CD8-positive, alpha-beta memory T cell (primary cell): ENCODE results near the gene MALRD1. TPM values are rescaled to one million over a fixed set of nuclear protein-coding genes. Genes with fewer than 3 reads are reported as not detected.

Source experiments
- CTCF ChIA-PET: fragments of 350-600 bp; sonication (Branson Sonifier 250); formaldehyde crosslinking; loops from one replicate; lab custom pipeline; 2021; ENCODE audit warnings: antibody characterized with exemption; lab: Charles Lee
- POLR2A ChIA-PET: fragments of 350-600 bp; sonication (Branson Sonifier 250); formaldehyde crosslinking; loops from one replicate; lab custom pipeline; 2021; ENCODE audit warnings: antibody characterized with exemption; lab: Charles Lee
- DNase-seq, 5 donors: peaks; one replicate each; pipeline versions ENCODE4 v3.0.0 to v3.0.0-alpha.2; 2020 to 2022; ENCODE audit warnings: mixed read lengths in 1 of 5
- H3K27ac ChIP-seq: one replicate; pipeline ENCODE4 v1.7.0; 2013; ENCODE audit warnings: low read depth, mild to moderate bottlenecking, low read length, moderate library complexity
- H3K27me3 ChIP-seq: 2 replicates; pipeline ENCODE4 v1.7.0; 2013; ENCODE audit warnings: low read length, mild to moderate bottlenecking; ENCODE audit not compliant: insufficient read depth, poor library complexity, severe bottlenecking
- H3K36me3 ChIP-seq: 2 replicates; pipeline ENCODE4 v1.7.0; 2013; ENCODE audit warnings: mild to moderate bottlenecking, low read length, moderate library complexity; ENCODE audit not compliant: insufficient read depth
- H3K4me1 ChIP-seq: 2 replicates; pipeline ENCODE4 v1.7.0; 2013; ENCODE audit warnings: mild to moderate bottlenecking, low read length, moderate library complexity; ENCODE audit not compliant: insufficient read depth
- H3K4me3 ChIP-seq: 2 replicates; pipeline ENCODE4 v1.7.0; 2013; ENCODE audit warnings: mild to moderate bottlenecking, low read length
- H3K9me3 ChIP-seq: 2 replicates; pipeline ENCODE4 v1.7.0; 2013; ENCODE audit warnings: mild to moderate bottlenecking, low read length
- H3K27ac Mint-ChIP-seq, 8 donors: one replicate each; pipeline ENCODE4 v1.8.0; 2020 to 2021; ENCODE audit warnings: mixed read lengths in 8 of 8, mild to moderate bottlenecking in 6 of 8, inconsistent platforms in 3 of 8, moderate library complexity in 3 of 8
- H3K27me3 Mint-ChIP-seq, 2 donors: one replicate each; pipeline ENCODE4 v1.8.0; 2020 to 2021; ENCODE audit warnings: mixed read lengths in 2 of 2, mild to moderate bottlenecking in 1 of 2, moderate library complexity in 1 of 2
- H3K36me3 Mint-ChIP-seq, 3 donors: one replicate each; pipeline ENCODE4 v1.8.0; 2020 to 2021; ENCODE audit warnings: mixed read lengths in 3 of 3, inconsistent platforms in 1 of 3, mild to moderate bottlenecking in 1 of 3
- H3K4me1 Mint-ChIP-seq, 3 donors: one replicate each; pipeline ENCODE4 v1.8.0; 2020 to 2021; ENCODE audit warnings: mixed read lengths in 3 of 3, inconsistent platforms in 1 of 3, mild to moderate bottlenecking in 1 of 3
- H3K4me3 Mint-ChIP-seq, 7 donors: one replicate each; pipeline ENCODE4 v1.8.0; 2020 to 2021; ENCODE audit warnings: mixed read lengths in 7 of 7, mild to moderate bottlenecking in 6 of 7, moderate library complexity in 4 of 7, inconsistent platforms in 2 of 7
- H3K9me3 Mint-ChIP-seq, 5 donors: one replicate each; pipeline ENCODE4 v1.8.0; 2020 to 2022; ENCODE audit warnings: mixed read lengths in 5 of 5, mild to moderate bottlenecking in 3 of 5, moderate library complexity in 2 of 5, inconsistent platforms in 1 of 5
- polyA plus RNA-seq: library from polyadenylated mRNA; unstranded; fragments of 300-500 nt; fragmentation: Illumina TruSeq; gene quantifications from one replicate; pipeline ENCODE4 v1.2.3, GENCODE V29; 2021
- total RNA-seq, 2 experiments: library from RNA; stranded (reverse); gene quantifications; one replicate each; pipeline ENCODE4 v1.2.3, GENCODE V29; 2021

The MALRD1 gene
- total and polyA plus RNA-seq, 3 experiments from 2014 or later = not detected

DNA sequence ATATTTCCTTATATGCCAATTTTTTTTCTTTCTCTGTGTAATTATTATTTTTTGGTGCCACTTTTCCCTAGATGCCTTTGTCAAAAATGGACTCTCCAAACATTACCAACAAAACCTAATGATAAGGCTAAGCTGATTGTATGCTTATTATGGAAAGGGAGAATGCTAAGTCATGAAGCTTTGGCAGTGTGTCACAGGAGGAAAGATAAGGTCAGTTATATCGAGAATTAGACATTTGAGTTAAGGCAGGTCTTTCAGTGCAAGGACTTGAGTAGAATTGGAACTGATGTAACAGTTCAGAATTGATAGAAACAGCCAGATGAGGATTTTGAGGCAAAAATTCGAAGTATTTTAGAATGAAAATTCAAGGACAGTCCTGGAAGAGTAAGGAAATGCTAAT lies 16.8 kb upstream of the MALRD1 start:
- POLR2A ChIA-PET = no interaction called here
- H3K9me3 Mint-ChIP-seq = peaks cover 0 to 4% (median 0%) of the 10 kb centered on the region in 5 donors
- Histone ChIP-seq H3K27me3 (no peaks in the 10 kb centered on the region), H3K27ac (no peak overlapping the region), H3K4me1 (no peaks in the 10 kb centered on the region), H3K9me3 (no peaks in the 10 kb centered on the region), H3K36me3 (no peaks in the 10 kb centered on the region), H3K4me3 (no peak overlapping the region)
- CTCF ChIA-PET = no interaction called here
- H3K4me1 Mint-ChIP-seq = no peaks in the 10 kb centered on the region
- no peak for DNase-seq
- H3K4me3 Mint-ChIP-seq = no peak overlapping the region
- peaks cover 0 to 1% of the 10 kb centered on the region in 2 donors for H3K27me3 Mint-ChIP-seq
- H3K36me3 Mint-ChIP-seq = no peaks in the 10 kb centered on the region
- H3K27ac Mint-ChIP-seq = no peak overlapping the region

DNA sequence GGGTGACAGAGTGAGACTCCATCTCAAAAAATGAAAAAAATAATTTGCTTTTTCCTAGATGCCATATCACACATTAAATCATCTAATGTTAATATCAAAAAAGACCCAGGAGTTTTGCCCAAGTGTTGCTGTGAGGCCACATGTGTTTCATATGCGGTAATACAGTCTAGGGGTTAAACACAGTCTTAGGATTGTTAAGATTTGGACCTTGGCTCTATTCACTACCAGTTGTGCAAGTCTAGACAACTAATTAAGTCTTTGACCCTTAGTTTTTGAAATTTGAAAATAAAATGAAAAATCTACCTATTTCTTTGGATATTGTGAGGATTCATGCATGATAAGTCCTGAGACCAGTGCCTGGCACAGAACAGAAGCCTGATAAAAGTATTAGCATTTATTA lies 14.9 kb upstream of the MALRD1 start:
- Histone ChIP-seq H3K36me3 (no peaks in the 10 kb centered on the region), H3K27me3 (no peaks in the 10 kb centered on the region), H3K27ac (no peak overlapping the region), H3K9me3 (no peaks in the 10 kb centered on the region), H3K4me3 (no peak overlapping the region), H3K4me1 (no peaks in the 10 kb centered on the region)
- H3K9me3 Mint-ChIP-seq = peaks cover 0 to 4% (median 2%) of the 10 kb centered on the region in 5 donors
- CTCF ChIA-PET = no interaction called here
- H3K27me3 Mint-ChIP-seq = peaks cover 0 to 1% of the 10 kb centered on the region in 2 donors
- no peak for DNase-seq
- no peak overlapping the region for H3K4me3 Mint-ChIP-seq
- H3K36me3 Mint-ChIP-seq = no peaks in the 10 kb centered on the region
- no peaks in the 10 kb centered on the region for H3K4me1 Mint-ChIP-seq
- H3K27ac Mint-ChIP-seq = no peak overlapping the region
- POLR2A ChIA-PET = no interaction called here

DNA sequence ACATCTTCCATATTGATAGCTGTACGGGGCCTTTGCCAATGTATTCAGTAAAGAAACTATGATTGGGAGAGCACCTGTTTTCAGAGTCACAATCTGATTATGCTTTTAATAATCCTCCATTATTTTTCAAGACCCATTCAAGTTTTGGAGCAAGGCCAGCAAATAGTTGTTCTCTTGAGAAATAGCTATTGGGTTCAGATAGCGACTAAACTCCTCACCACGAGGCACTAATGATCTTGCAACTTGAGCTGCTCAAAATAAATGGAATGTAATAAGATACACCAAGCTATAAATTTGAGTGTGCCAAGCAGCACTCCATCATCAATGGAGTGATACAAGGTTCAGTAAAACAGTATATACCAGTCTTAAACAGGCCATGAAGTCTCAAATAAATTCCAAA lies 7.4 kb upstream of the MALRD1 start:
- H3K27ac ChIP-seq = no peak overlapping the region
- H3K4me1 Mint-ChIP-seq = no peaks in the 10 kb centered on the region
- no peak overlapping the region for H3K4me3 Mint-ChIP-seq
- no peak for DNase-seq
- ChIA-PET POLR2A (no interaction called here), CTCF (no interaction called here)
- no peak overlapping the region for H3K27ac Mint-ChIP-seq
- H3K9me3 Mint-ChIP-seq = peaks cover 0 to 10% (median 2%) of the 10 kb centered on the region in 5 donors
- H3K27me3 ChIP-seq = no peaks in the 10 kb centered on the region
- H3K36me3 ChIP-seq = no peaks in the 10 kb centered on the region
- no peak overlapping the region for H3K4me3 ChIP-seq
- no peaks in the 10 kb centered on the region for H3K9me3 ChIP-seq
- H3K27me3 Mint-ChIP-seq = no peaks in the 10 kb centered on the region
- no peaks in the 10 kb centered on the region for H3K4me1 ChIP-seq
- H3K36me3 Mint-ChIP-seq = no peaks in the 10 kb centered on the region

DNA sequence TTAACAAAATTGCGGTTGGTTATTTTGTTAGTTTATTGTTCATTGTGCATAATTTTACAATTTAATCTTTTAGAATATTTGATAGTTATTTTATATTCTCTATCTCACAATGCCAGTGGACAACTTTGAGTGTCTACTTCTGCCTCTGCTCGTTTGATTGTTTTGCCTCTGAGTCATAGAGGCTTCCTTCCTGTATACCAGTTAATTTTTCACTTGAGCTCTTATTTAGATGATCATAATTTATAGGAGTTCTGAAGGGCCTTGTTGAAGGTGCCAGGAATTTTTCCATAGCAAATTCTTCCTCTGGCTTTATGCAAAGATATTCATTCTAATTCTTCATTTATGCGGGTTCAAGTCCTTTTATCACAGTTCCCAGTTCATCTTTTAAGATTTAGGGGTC lies 5.2 kb upstream of the MALRD1 start:
- H3K4me3 ChIP-seq = no peak overlapping the region
- no peaks in the 10 kb centered on the region for H3K36me3 ChIP-seq
- Mint-ChIP-seq H3K36me3 (no peaks in the 10 kb centered on the region), H3K9me3 (peaks cover 0 to 14% (median 2%) of the 10 kb centered on the region in 5 donors), H3K27ac (no peak overlapping the region), H3K27me3 (no peaks in the 10 kb centered on the region), H3K4me1 (no peaks in the 10 kb centered on the region), H3K4me3 (no peak overlapping the region)
- no peak overlapping the region for H3K27ac ChIP-seq
- H3K27me3 ChIP-seq = no peaks in the 10 kb centered on the region
- no peaks in the 10 kb centered on the region for H3K4me1 ChIP-seq
- no peaks in the 10 kb centered on the region for H3K9me3 ChIP-seq
- ChIA-PET POLR2A (no interaction called here), CTCF (no interaction called here)
- no peak for DNase-seq

DNA sequence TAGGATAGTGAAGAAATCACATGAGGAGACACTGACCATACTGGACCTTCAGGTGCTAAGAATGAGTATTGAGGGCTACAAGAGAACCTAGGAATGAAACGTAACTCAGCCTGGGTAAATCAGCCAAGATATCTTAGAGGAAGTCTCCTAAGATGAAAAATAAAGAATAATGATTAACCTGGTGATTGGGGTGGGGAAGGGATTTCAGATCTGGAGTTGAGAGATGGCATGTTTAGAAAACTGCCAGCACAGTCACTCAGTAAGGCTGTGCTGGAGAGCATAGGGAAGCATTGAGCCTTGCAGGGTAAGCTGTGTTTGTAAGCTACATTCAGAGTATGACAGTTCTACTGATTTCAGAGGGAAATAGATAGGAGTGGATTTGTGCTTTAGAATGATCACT lies 1.9 kb upstream of the MALRD1 start:
- CTCF ChIA-PET = no interaction called here
- H3K9me3 ChIP-seq = no peaks in the 10 kb centered on the region
- no peak overlapping the region for H3K4me3 ChIP-seq
- no peak overlapping the region for H3K27ac ChIP-seq
- no peaks in the 10 kb centered on the region for H3K27me3 Mint-ChIP-seq
- no peaks in the 10 kb centered on the region for H3K36me3 ChIP-seq
- no peak overlapping the region for H3K4me3 Mint-ChIP-seq
- no peak for DNase-seq
- peaks cover 0 to 16% (median 2%) of the 10 kb centered on the region in 5 donors for H3K9me3 Mint-ChIP-seq
- H3K36me3 Mint-ChIP-seq = no peaks in the 10 kb centered on the region
- no peak overlapping the region for H3K27ac Mint-ChIP-seq
- POLR2A ChIA-PET = no interaction called here
- no peaks in the 10 kb centered on the region for H3K4me1 ChIP-seq
- H3K27me3 ChIP-seq = no peaks in the 10 kb centered on the region
- no peaks in the 10 kb centered on the region for H3K4me1 Mint-ChIP-seq

DNA sequence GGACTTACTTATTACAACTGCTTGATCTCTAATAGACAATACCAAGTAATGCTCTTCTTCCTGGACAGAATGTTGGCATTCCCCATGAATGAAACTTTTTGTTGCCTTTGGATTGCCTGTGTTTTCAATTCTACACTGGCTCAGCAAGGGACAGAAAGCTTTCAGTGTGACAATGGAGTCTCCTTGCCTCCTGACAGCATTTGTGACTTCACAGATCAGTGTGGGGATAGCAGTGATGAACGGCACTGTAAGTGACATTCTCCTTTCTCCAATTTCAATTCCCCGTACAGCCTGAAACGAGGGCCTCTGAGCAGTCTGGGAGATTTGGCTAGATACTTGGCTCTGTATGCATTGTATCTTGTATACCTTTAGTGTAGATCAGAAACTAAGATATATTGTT lies 290 bp downstream of the MALRD1 start:
- no peaks in the 10 kb centered on the region for H3K9me3 ChIP-seq
- no peaks in the 10 kb centered on the region for H3K27me3 ChIP-seq
- H3K27ac Mint-ChIP-seq = no peak overlapping the region
- no peak overlapping the region for H3K4me3 ChIP-seq
- no peak overlapping the region for H3K27ac ChIP-seq
- no peaks in the 10 kb centered on the region for H3K36me3 Mint-ChIP-seq
- no peaks in the 10 kb centered on the region for H3K4me1 Mint-ChIP-seq
- DNase-seq = no peak
- ChIA-PET CTCF (no interaction called here), POLR2A (no interaction called here)
- no peaks in the 10 kb centered on the region for H3K36me3 ChIP-seq
- H3K9me3 Mint-ChIP-seq = peaks cover 0 to 24% (median 4%) of the 10 kb centered on the region in 5 donors
- no peaks in the 10 kb centered on the region for H3K4me1 ChIP-seq
- H3K27me3 Mint-ChIP-seq = no peaks in the 10 kb centered on the region
- no peak overlapping the region for H3K4me3 Mint-ChIP-seq

DNA sequence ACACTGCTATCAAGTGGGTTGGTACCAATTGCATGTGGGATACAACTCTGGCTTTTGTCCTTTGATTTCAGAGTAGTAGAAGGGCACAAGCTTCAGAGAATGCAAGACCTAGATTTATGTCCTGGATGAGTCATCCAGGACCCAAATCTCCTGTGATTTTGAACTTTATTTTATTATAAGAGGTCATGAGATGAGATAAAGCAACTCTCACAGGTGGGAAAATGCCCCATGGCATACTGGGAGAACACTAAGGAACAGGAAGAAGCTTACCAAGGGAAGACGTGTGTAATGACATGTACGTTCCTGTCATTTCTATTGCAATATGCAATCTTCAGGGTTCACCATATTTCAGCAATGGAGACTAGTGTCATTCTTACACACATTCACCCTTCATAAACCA lies 966 bp downstream of the MALRD1 start:
- Mint-ChIP-seq H3K4me3 (no peak overlapping the region), H3K9me3 (peaks cover 0 to 24% (median 4%) of the 10 kb centered on the region in 5 donors), H3K4me1 (no peaks in the 10 kb centered on the region), H3K36me3 (no peaks in the 10 kb centered on the region), H3K27ac (no peak overlapping the region), H3K27me3 (no peaks in the 10 kb centered on the region)
- ChIA-PET CTCF (no interaction called here), POLR2A (no interaction called here)
- H3K4me3 ChIP-seq = no peak overlapping the region
- no peak overlapping the region for H3K27ac ChIP-seq
- no peaks in the 10 kb centered on the region for H3K4me1 ChIP-seq
- no peaks in the 10 kb centered on the region for H3K9me3 ChIP-seq
- no peaks in the 10 kb centered on the region for H3K27me3 ChIP-seq
- DNase-seq = no peak
- no peaks in the 10 kb centered on the region for H3K36me3 ChIP-seq

DNA sequence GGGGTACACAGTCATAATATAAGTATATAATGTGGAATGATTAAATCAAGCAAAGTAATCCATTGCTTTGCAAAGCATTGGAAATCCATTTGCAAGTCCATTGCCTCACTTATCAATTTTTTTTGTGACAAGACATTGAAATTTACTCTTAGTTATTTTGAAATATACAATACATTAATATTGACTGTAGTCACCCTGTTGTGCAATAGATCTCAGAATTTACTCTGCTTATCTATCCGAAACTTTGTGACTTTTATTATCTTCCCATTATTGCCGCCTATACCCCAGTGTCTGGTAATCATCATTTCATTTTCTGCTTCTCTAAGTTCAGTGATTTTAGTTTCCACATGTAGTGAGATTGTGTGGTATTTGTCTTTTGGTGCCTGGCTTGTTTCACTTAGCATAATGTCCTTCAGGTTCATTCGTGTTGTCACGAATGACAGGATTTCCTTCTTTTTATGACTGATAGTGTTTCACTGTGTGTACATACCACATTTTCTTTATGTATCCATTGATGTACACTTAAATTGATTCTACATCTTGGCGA lies 5.8 kb downstream of the MALRD1 start:
- Mint-ChIP-seq H3K4me3 (no peak overlapping the region), H3K4me1 (no peaks in the 10 kb centered on the region), H3K9me3 (peaks cover 0 to 21% (median 4%) of the 10 kb centered on the region in 5 donors), H3K27ac (no peak overlapping the region), H3K27me3 (no peaks in the 10 kb centered on the region), H3K36me3 (no peaks in the 10 kb centered on the region)
- Histone ChIP-seq H3K27me3 (no peaks in the 10 kb centered on the region), H3K4me3 (no peak overlapping the region), H3K27ac (no peak overlapping the region), H3K4me1 (no peaks in the 10 kb centered on the region), H3K9me3 (no peaks in the 10 kb centered on the region), H3K36me3 (no peaks in the 10 kb centered on the region)
- ChIA-PET CTCF (no interaction called here), POLR2A (no interaction called here)
- DNase-seq = no peak

DNA sequence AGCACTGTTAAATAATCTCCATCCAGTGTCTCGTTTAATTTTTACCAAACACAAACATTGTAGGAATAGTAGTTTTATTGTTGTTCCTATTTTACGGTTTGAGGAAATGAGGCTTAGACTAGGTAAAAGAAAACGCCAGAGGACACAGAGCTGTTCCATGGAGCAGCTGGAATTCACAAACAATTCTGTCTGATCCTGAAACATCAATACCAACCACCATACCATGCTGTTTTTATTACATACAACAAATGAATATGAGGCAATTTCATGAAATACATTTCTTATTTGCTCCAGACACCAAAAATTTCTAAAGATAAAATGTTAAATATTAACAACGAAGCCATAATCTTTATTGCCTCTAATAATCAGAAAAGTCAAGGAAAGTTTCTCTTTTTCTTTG lies 9.4 kb downstream of the MALRD1 start:
- Mint-ChIP-seq H3K36me3 (peaks cover 0 to 2% (median 0%) of the 10 kb centered on the region in 3 donors), H3K4me1 (no peaks in the 10 kb centered on the region), H3K9me3 (peaks cover 6 to 21% (median 7%) of the 10 kb centered on the region in 5 donors), H3K27me3 (no peaks in the 10 kb centered on the region), H3K4me3 (no peak overlapping the region), H3K27ac (no peak overlapping the region)
- Histone ChIP-seq H3K36me3 (no peaks in the 10 kb centered on the region), H3K9me3 (no peaks in the 10 kb centered on the region), H3K27me3 (no peaks in the 10 kb centered on the region), H3K4me3 (no peak overlapping the region), H3K4me1 (no peaks in the 10 kb centered on the region), H3K27ac (no peak overlapping the region)
- no peak for DNase-seq
- POLR2A ChIA-PET = no interaction called here
- CTCF ChIA-PET = no interaction called here
